NCI-H146 treated with DMSO at 0.1 percent for 48 hours (cell line): Measurements from ENCODE around the gene PCDHGA1.
"Not testable (repeated sequence)": the region's sequence is repeated elsewhere in the genome, so short reads cannot be mapped to it uniquely, and the experiment has no call there.

Experiments used
- DNase-seq: peaks from one replicate; lab custom pipeline; 2025; ENCODE audit not compliant: unreplicated experiment; lab: John Stamatoyannopoulos, UW

PCDHGA1 gene

GRCh38 chr5:141409598-141410306, 79.4 kb downstream of the PCDHGA1 start:
- no peak for DNase-seq

DNA sequence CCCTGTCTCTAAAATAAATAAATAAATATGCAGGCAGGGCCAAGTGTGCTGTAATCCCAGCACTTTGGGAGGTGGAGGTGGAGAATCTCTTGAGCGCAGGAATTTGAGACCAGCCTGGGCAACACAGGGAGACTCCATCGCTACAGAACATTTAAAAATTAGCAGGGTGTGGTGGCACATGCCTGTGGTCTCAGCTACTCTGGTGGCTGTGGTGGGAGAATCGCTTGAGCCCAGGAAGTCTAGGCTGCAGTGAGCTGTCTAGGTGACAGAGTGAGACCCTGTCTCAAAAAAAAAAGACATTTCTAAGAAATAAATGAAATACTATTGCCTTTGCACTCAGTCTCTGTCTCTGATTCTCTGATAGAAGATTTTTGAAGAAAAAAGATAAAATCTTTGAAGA, 81.3 kb downstream of the PCDHGA1 start:
- DNase-seq = no peak

- no peak for DNase-seq
Measured at GRCh38 chr5:141412854-141413539, 82.7 kb downstream of the PCDHGA1 start, which contains the start of gene PCDHGA10. Gene PCDHGA10 (plus strand): TSS chr5:141412987. CDS start chr5:141413176, 189 bp downstream.

- DNase-seq = no peak
Measured at GRCh38 chr5:141413540-141414069, 83.3 kb downstream of the PCDHGA1 start.

- DNase-seq = not testable (repeated sequence)
Measured at GRCh38 chr5:141414548-141415274, 84.4 kb downstream of the PCDHGA1 start.

GRCh38 chr5:141415275-141415618, 84.9 kb downstream of the PCDHGA1 start:
- not testable (repeated sequence) for DNase-seq

DNA sequence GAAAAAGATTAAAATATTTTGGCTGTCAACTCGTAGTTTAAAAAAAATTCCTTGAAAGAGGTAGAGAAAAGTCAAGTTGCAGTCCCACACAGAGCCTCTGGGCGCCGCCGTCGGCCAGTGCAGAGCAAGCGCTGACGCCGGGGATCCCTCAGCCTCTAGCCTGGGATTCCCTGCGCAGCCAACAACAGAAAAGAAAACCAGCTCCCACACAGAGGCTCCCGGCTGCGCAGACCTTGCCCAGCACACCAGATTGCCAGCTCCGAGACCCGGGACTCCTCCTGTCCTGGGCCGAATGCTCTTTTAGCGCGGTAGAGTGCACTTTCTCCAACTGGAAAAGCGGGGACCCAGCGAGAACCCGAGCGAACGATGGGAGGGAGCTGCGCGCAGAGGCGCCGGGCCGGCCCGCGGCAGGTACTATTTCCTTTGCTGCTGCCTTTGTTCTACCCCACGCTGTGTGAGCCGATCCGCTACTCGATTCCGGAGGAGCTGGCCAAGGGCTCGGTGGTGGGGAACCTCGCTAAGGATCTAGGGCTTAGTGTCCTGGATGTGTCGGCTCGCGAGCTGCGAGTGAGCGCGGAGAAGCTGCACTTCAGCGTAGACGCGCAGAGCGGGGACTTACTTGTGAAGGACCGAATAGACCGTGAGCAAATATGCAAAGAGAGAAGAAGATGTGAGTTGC, 87.3 kb downstream of the PCDHGA1 start, which contains the start of gene PCDHGB7:
Gene PCDHGB7, plus strand, starts transcription at position 184 of the 679 bp plus-strand sequence. Its CDS starts 183 bp downstream, at position 367.
- DNase-seq = not testable (repeated sequence)

GRCh38 chr5:141419074-141419880, 89.0 kb downstream of the PCDHGA1 start:
- DNase-seq = no peak

- DNase-seq = no peak
Measured at GRCh38 chr5:141420855-141421488, 90.7 kb downstream of the PCDHGA1 start, which contains the start of gene PCDHGA11. Gene PCDHGA11 (plus strand): TSS chr5:141421051. CDS start chr5:141421228, 177 bp downstream.

DNA sequence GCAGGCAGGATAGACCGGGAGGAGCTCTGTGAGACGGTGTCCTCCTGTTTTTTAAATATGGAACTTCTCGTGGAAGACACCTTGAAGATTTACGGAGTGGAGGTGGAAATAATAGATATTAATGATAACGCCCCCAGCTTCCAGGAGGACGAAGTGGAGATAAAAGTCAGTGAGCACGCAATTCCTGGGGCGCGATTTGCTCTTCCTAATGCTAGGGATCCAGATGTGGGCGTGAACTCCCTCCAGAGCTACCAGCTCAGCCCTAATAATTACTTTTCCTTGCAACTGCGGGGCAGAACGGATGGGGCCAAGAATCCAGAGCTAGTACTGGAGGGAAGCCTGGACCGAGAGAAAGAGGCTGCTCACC, 91.2 kb downstream of the PCDHGA1 start:
- no peak for DNase-seq

DNA sequence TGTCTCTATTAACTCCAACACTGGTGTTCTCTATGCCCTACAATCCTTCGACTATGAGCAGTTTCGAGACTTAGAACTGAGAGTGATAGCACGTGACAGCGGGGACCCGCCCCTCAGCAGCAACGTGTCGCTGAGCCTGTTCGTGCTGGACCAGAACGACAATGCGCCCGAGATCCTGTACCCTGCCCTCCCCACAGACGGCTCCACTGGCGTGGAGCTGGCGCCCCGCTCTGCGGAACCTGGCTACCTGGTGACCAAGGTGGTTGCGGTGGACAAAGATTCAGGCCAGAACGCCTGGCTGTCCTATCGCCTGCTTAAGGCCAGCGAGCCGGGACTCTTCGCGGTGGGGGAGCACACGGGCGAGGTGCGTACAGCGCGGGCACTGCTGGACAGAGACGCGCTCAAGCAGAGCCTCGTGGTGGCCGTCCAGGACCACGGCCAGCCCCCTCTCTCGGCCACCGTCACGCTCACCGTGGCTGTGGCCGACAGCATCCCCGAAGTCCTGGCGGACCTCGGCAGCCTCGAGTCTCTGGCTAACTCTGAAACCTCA, 92.5 kb downstream of the PCDHGA1 start:
- no peak for DNase-seq

DNA sequence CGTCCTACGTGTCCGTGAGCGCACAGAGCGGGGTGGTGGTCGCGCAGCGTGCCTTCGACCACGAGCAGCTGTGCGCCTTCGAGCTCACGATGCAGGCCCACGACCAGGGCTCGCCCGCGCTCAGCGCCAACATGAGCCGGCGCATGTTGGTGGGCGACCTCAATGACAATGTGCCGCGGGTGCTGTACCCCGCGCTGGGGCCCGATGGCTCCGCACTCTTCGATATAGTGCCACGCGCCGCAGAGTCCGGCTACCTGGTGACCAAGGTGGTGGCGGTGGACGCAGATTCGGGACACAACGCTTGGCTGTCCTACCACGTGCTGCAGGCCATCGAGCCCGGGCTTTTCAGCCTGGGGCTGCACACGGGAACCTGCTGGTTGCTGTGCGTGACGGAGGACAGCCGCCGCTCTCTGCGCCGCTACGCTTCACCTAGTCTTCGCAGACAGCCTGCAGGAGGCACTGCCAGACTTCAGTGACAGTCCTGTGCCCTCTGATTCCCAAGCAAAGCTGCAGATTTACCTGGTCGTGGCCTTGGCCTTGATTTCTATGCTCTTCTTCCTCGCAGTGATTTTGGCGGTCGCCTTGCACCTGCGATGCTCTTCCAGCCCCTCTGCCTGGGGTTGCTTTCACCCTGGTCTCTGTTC, 97.6 kb downstream of the PCDHGA1 start:
- no peak for DNase-seq

- DNase-seq = no peak
Measured at GRCh38 chr5:141430332-141431113, 100.2 kb downstream of the PCDHGA1 start, which contains the start of gene PCDHGA12. Gene PCDHGA12 (plus strand): TSS chr5:141430507. CDS start chr5:141430760, 253 bp downstream.

GRCh38 chr5:141431286-141431685, 101.0 kb downstream of the PCDHGA1 start:
- no peak for DNase-seq

DNA sequence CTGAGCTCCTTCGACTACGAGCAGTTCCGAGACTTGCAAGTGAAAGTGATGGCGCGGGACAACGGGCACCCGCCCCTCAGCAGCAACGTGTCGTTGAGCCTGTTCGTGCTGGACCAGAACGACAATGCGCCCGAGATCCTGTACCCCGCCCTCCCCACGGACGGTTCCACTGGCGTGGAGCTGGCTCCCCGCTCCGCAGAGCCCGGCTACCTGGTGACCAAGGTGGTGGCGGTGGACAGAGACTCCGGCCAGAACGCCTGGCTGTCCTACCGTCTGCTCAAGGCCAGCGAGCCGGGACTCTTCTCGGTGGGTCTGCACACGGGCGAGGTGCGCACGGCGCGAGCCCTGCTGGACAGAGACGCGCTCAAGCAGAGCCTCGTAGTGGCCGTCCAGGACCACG, 102.0 kb downstream of the PCDHGA1 start:
- not testable (repeated sequence) for DNase-seq

DNA sequence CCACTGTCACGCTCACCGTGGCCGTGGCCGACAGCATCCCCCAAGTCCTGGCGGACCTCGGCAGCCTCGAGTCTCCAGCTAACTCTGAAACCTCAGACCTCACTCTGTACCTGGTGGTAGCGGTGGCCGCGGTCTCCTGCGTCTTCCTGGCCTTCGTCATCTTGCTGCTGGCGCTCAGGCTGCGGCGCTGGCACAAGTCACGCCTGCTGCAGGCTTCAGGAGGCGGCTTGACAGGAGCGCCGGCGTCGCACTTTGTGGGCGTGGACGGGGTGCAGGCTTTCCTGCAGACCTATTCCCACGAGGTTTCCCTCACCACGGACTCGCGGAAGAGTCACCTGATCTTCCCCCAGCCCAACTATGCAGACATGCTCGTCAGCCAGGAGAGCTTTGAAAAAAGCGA, 102.4 kb downstream of the PCDHGA1 start:
- not testable (repeated sequence) for DNase-seq

GRCh38 chr5:141434006-141434405, 103.7 kb downstream of the PCDHGA1 start:
- no peak for DNase-seq

DNA sequence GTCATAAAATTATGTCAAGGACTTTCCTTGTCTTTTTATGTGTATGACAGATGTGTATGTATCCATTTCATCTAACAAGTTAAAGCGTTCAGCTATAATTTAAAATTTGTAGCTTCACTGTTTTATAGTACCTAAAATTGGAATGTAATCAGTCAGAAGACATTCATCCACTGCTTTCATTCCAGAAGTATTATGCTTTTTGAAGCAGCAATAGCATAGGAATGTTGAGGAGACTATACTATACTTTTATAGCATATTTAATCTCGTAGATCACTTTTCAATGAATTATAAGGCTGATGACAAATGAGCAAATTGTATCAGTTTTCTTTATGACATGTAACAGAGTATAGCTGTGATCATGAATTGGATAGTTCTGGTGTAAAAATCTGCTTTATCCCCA, 106.9 kb downstream of the PCDHGA1 start:
- DNase-seq = no peak
